Measurements from ENCODE around the gene CACNA2D2. TPM values are rescaled to one million over a fixed set of nuclear protein-coding genes. Genes with fewer than 3 reads are reported as not detected.

Gene CACNA2D2
- total RNA-seq, 1 experiment from 2014 or later, result 27.7 TPM

- no peaks in the 10 kb centered on the region for H3K79me2 ChIP-seq (ENCODE audit: insufficient read depth, low read length)
- Mint-ChIP-seq H3K4me3 (no peak overlapping the region; a peak in 1 of 5 replicates), H3K9me3 (no peaks in the 10 kb centered on the region), H3K27me3 (ENCODE audit: low read depth) (peaks cover 2% of the 10 kb centered on the region; the same call in 1 of the 2 replicates), H3K4me1 (peaks cover 81 to 83% of the 10 kb centered on the region in 2 experiments), H3K36me3 (ENCODE audit: insufficient read depth in 1 of 3, low read depth in 3 of 3) (no peaks in the 10 kb centered on the region), H3K27ac (no peak overlapping the region; a peak in 1 of 7 replicates)
- no peaks in the 10 kb centered on the region for H3K27me3 ChIP-seq (ENCODE audit: insufficient read depth, low read length)
- no peak overlapping the region for H3K9ac ChIP-seq (ENCODE audit: extremely low read depth, insufficient read length, low read length)
- no peak overlapping the region for H3K56ac ChIP-seq (ENCODE audit: insufficient read length, low read depth, low read length)
- no peak for TF ChIP-seq CTCF (conservative IDR thresholded peaks at IDR 0.05)
- H3K4me1 ChIP-seq (ENCODE audit: insufficient read depth, low read length), result peaks cover 15% of the 10 kb centered on the region; the same call in 1 of the 2 replicates
- no peak overlapping the region for H4K5ac ChIP-seq (ENCODE audit: insufficient read length, low read depth, low read length)
- H3K4ac ChIP-seq (ENCODE audit: low read depth, low read length), result no peak overlapping the region
- H3K18ac ChIP-seq (ENCODE audit: insufficient read length, low read depth, low read length), result no peak overlapping the region
- no peaks in the 10 kb centered on the region for H3K9me3 ChIP-seq (ENCODE audit: control insufficient read depth, low read depth, low read length)
- H2AFZ ChIP-seq (ENCODE audit: low read length), result no peak overlapping the region
- DNase-seq, result no peak
- no peak overlapping the region for H2BK5ac ChIP-seq (ENCODE audit: insufficient read length, low read length)
- H3K4me2 ChIP-seq (ENCODE audit: insufficient read depth, insufficient read length, low read length), result no peak overlapping the region
- no peak overlapping the region for H3K27ac ChIP-seq (ENCODE audit: insufficient read length, low read depth, low read length)
- H4K91ac ChIP-seq (ENCODE audit: insufficient read length, low read depth, low read length), result no peak overlapping the region
- H2BK120ac ChIP-seq (ENCODE audit: low read depth, low read length, poor library complexity, severe bottlenecking), result no peak overlapping the region
- H4K20me1 ChIP-seq (ENCODE audit: control insufficient read depth, insufficient read depth, insufficient read length), result peaks cover 2% of the 10 kb centered on the region
- no peak overlapping the region for H3K14ac ChIP-seq (ENCODE audit: insufficient read depth, low read length)
- H3T11ph ChIP-seq (ENCODE audit: low read length), result no peak overlapping the region
- H3K23ac ChIP-seq (ENCODE audit: insufficient read length, low read depth, low read length), result no peak overlapping the region
- no CpG with 5 or more reads among the region's 7 CpGs for WGBS (ENCODE audit: extremely low coverage, insufficient read length, low lambda C conversion rate)
- peaks cover 6% of the 10 kb centered on the region for H3K23me2 ChIP-seq (ENCODE audit: insufficient read length, low read depth, low read length, poor library complexity, severe bottlenecking)
- H2BK12ac ChIP-seq (ENCODE audit: insufficient read length, low read depth, low read length), result no peak overlapping the region
- H2AK5ac ChIP-seq (ENCODE audit: insufficient read length, low read length), result no peak overlapping the region
- H3K79me1 ChIP-seq (ENCODE audit: insufficient read depth, low read depth, low read length, poor library complexity, severe bottlenecking), result no peaks in the 10 kb centered on the region
- no peak overlapping the region for H4K8ac ChIP-seq (replicated peaks; ENCODE audit: insufficient read length, low read depth, low read length)
- H2BK15ac ChIP-seq (ENCODE audit: low read depth, low read length), result no peak overlapping the region
- H2BK20ac ChIP-seq (ENCODE audit: low read depth, low read length, poor library complexity, severe bottlenecking), result no peak overlapping the region
These were observed 15.0 kb upstream of the CACNA2D2 start for GRCh38 chr3:50518436-50518835.
